ENCODE measurements around the gene FLG2.

FLG2 gene

GRCh38 chr1:152359906-152360305 lies at the start of gene FLG2:
Gene FLG2 (minus strand): TSS chr1:152360006. CDS start chr1:152358884, 1,122 bp downstream.
- no peak for DNase-seq (ENCODE audit: low read depth in 2 of 2)

DNA sequence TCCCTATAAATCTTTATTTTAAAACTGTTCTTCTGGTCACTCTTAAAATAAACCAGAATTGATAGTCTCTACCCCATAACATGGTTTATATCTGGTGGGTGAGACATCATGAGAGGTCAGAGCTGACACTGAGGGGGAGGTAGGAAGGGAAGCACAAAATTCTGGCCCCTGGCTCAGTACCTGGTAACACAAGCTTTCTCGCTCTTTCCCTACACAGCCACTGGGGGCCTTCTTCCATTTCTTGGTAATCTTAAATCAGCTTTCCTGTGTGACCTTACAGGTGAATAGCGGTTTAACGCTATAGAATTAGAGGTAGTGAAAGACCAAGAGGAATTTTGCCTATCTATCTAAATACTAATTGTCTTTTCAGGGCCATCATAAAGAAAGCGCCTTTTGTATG lies 48.9 kb upstream of the FLG2 start:
- DNase-seq (ENCODE audit: low read depth in 2 of 2): no peak

- DNase-seq (ENCODE audit: low read depth in 2 of 2): no peak
These were observed 39.2 kb upstream of the FLG2 start for GRCh38 chr1:152398812-152399698.

DNA sequence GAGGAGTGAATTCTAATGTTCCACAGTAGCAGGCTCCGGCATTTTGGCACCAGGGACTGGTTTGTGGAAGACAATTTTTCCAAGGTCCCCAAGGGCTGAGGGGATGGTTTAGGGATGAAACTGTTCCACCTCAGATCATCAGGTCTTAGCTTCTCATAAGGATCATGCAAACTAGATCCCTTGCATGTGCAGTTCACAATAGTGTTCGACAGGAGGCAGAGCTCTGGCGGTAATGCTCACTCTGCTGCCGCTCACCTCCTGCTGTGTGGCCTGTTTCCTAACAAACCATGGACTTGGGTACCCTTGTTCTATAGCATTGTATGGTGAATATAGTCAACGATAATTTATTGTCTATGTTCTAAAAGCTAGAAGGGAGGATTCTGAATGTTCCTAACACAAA lies 37.7 kb upstream of the FLG2 start:
- no peak for DNase-seq (ENCODE audit: low read depth in 2 of 2)

- DNase-seq (ENCODE audit: low read depth in 2 of 2): no peak
These were observed 34.3 kb upstream of the FLG2 start for GRCh38 chr1:152394151-152394550.

DNA sequence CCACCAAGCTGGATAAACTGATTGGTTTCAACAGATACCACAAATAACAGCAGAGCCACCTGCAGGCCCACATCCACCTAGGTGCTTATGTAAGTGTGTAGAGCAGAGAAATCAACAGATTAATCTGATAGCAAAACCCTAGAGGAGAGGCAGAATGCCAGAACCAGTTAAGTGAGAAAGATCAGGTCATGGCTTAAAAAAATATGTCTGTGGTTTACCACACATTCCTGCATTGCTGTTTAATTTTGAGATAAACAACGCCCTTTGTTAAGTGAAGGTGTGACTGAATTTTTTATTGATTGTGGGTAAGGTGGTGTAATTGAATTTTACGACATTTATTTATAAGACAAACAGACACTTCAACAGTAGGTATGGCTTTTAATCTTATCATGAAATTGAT lies 33.1 kb upstream of the FLG2 start:
- DNase-seq (ENCODE audit: low read depth in 2 of 2): no peak

DNA sequence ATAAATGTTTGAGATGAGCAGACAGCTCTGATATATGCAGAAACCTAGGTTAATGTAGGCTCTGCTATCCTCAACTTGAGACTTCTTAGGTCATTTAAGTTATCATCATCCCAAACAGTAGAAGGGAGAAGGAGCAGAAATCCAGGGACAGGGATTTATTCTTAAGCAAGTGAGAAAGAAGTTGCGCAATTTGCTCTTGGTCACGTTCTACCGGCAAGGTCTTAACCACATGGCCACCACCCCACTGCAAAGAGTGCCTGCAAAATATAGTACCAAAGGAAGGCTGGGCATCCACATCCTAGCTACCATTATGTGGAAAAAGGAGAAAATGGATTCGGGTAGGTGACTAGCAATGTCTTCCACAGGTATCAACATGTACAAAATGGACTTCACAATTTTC lies 29.1 kb upstream of the FLG2 start:
- no peak for DNase-seq (ENCODE audit: low read depth in 2 of 2)

DNA sequence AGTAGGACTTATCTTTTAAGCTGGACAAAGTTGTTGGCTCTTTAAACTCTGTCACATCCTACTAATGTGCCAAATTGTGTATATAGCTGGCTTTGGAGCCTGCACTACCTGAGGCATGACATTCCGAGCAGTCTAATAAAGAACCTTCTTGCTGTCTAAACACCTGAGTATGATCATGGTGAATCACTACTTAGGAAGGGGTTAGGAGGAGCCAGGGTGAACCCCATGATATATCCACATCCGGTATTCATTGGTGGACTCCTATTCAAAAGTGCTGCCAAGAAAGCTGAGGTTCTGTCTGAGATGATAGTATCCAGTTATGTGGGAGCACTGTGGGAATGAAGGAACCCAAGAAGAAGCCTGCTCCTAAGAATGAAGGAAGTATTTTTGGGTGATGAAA lies 27.1 kb upstream of the FLG2 start:
- no peak for DNase-seq (ENCODE audit: low read depth in 2 of 2)

DNA sequence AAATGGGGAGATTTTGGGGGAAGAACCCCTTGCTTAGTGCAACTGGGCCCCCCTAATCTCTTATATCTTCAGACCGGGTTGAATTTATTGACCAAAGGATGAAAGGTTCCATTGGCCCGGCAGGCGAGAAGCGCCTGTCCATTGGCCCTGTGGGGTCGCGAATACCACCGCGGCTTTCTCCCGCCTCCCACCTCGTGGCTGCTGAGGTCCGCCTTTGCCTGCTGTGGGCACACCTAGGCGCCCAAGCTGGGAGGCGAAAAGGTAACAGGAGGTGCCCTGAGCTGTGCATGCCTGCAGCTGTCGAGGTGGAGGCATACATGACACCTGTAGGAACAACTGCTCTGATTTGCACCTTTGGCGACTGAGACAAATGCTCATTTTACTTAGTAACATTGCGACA lies 21.1 kb upstream of the FLG2 start:
- DNase-seq (ENCODE audit: low read depth in 2 of 2): no peak

GRCh38 chr1:152374451-152374850 lies 14.6 kb upstream of the FLG2 start:
- no peak for DNase-seq (ENCODE audit: low read depth in 2 of 2)

- no peak for DNase-seq (ENCODE audit: low read depth in 2 of 2)
These were observed 12.9 kb upstream of the FLG2 start for GRCh38 chr1:152372672-152373071.

- DNase-seq (ENCODE audit: low read depth in 2 of 2): no peak
These were observed 7.6 kb upstream of the FLG2 start for GRCh38 chr1:152367436-152367835.

GRCh38 chr1:152356736-152357135 lies 3.1 kb downstream of the FLG2 start:
- DNase-seq (ENCODE audit: low read depth in 2 of 2): no peak

DNA sequence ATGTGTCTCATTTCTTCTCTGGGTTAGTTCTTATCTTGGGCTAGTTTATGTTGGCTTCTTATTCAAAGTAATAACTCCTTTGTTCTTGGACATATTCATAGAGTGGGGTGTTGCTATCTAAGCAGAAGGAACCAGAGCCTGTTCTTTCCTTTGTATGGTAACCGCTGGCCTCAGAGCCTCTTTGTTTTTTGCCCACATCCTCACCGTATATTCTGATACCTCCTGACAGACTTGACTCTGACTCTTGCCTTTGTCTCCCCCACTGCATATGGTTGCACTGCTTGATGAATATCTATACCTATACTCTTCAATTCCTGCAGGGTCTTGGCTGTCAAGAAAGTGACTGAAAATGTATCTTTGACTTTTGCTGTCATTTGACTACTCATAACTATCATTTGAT lies 10.2 kb downstream of the FLG2 start:
- DNase-seq (ENCODE audit: low read depth in 2 of 2): no peak

GRCh38 chr1:152348447-152348846 lies 11.4 kb downstream of the FLG2 start:
- no peak for DNase-seq (ENCODE audit: low read depth in 2 of 2)

- no peak for DNase-seq (ENCODE audit: low read depth in 2 of 2)
These were observed 12.6 kb downstream of the FLG2 start for GRCh38 chr1:152347116-152347728.

DNA sequence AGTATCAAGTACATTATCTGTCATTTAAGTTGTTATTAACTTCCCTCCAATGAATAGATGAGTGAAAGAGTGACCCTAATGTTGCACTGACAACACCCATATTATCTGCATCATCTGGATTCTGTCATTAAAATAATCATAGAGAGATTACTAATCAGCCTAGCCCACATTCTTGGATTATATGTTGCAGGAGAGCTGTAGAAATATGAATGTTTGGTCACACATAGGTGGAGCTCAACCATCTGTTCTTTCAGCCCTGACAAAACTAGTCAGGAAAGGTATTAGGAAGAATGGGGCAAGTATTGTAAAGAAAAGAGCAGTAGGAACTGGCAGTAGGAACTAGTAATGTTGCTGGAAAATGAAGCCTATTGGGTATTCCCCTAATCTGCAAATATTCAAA lies 15.4 kb downstream of the FLG2 start:
- DNase-seq (ENCODE audit: low read depth in 2 of 2): no peak

DNA sequence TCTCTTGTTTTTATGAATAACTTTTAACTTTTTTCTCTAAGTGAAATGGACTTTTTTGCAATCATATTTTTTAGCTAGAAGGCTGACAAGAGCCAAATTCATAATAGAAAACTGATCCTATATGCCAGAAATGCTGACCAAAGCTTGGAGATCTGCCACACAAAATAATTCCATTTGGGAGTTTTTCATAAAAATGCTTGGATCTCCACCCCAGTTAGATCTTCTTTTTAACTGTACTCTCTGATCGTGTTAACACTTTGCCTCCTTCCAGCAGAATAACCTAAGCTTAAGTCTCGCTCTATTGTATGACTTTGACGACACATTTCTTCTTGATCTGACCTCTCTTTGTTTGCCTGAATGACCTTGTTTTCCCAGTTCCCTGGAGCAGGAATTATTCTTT lies 16.8 kb downstream of the FLG2 start:
- DNase-seq (ENCODE audit: low read depth in 2 of 2): no peak

DNA sequence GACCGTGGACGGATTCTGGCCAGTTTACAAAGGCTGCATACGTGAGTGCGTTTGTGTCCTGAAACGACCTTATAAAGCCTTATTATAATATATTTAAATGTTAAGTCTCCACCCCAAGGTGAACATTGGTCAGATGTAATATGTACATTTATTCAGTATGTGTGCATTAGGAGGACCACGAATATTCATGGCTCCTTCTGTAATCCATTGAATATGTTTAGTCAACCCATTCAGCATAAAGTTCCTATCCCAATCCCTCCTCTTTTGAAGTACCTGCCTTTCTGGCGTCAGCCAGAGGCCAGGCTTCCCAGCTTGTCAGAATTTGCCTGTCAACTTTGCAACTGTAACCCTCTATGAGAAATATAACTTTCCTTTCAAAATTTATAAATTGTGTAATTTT lies 24.4 kb downstream of the FLG2 start:
- DNase-seq (ENCODE audit: low read depth in 2 of 2): no peak

GRCh38 chr1:152328801-152329391 lies 30.9 kb downstream of the FLG2 start:
- no peak for DNase-seq (ENCODE audit: low read depth in 2 of 2)

- no peak for DNase-seq (ENCODE audit: low read depth in 2 of 2)
These were observed 34.7 kb downstream of the FLG2 start, which contains the start of gene FLG for GRCh38 chr1:152325111-152325510. Gene FLG (minus strand): TSS chr1:152325239. CDS start chr1:152315456, 9,783 bp downstream.

GRCh38 chr1:152313970-152314369 lies 45.8 kb downstream of the FLG2 start:
- DNase-seq (ENCODE audit: low read depth in 2 of 2): no peak

- DNase-seq (ENCODE audit: low read depth in 2 of 2): no peak
These were observed 46.4 kb downstream of the FLG2 start for GRCh38 chr1:152313319-152313801.

Measured in stimulated activated CD8-positive, alpha-beta memory T cell treated with anti-CD3 and anti-CD28 coated beads, Interleukin-2, amount 100 ng/mL, for 1 hour (primary cell).